SK-N-MC (cell line): ENCODE data around the gene SLC7A8.

ENCODE experiments used
- EZH2 ChIP-seq: fragments of 200-600 bp; sonication (generic); IDR thresholded peaks from one replicate; pipeline ENCODE4 v1.6.1; 2017; ENCODE audit warnings: antibody characterized with exemption
- POLR2AphosphoS5 ChIP-seq: IDR thresholded peaks from 2 replicates; pipeline ENCODE4 v1.6.1; 2012; ENCODE audit warnings: mild to moderate bottlenecking, low read depth, low read length, borderline replicate concordance

GRCh38 chr14:23177181-23177580 lies 6.3 kb downstream of the SLC7A8 start:
- no peak for TF ChIP-seq EZH2
- TF ChIP-seq POLR2AphosphoS5 = peak; percentile 46
